Measurements from ENCODE around the gene SLIT3. TPM values are rescaled to one million over a fixed set of nuclear protein-coding genes. Genes with fewer than 3 reads are reported as not detected.
A peak's percentile ranks its signal among the peaks of the same experiment; 100 is the strongest.

SLIT3 gene
- total and polyA plus RNA-seq, 9 of the 15 experiments (the other 6 are each of a cell fraction or from before 2014, with no cell fraction given), result 0.01 to 0.04 TPM; not detected in 7

- 0% methylated on average over 2 of the region's 2 CpGs for WGBS (ENCODE audit: insufficient coverage, low coverage, missing lambda C conversion rate)
- TF ChIP-seq WHSC1 (IDR thresholded peaks at IDR 0.05; ENCODE audit: low read length) (no peak), ZNF316 (IDR thresholded peaks at IDR 0.05) (peak; percentile 51; the same call in 1 of the 2 replicates), ZNF263 (CRISPR knock-in tag; IDR thresholded peaks at IDR 0.05; ENCODE audit: borderline replicate concordance) (no peak), POLR2B (IDR thresholded peaks at IDR 0.05; ENCODE audit: low read depth, partially characterized antibody) (no peak)
- no peak for FAIRE-seq
- Histone ChIP-seq H3K36me3 (ENCODE audit: control insufficient read depth, insufficient read depth, low read length) (no peaks in the 10 kb centered on the region), H3K4me1 (replicated peaks in 1 of 2; ENCODE audit: control insufficient read depth in 2 of 2, insufficient read depth in 2 of 2, low read length in 2 of 2) (no peaks in the 10 kb centered on the region), H4K20me1 (replicated peaks; ENCODE audit: control insufficient read depth, insufficient read depth, low read length) (no peaks in the 10 kb centered on the region), H3K4me3 (no peak overlapping the region), H3K27me3 (ENCODE audit: control insufficient read depth in 2 of 2, insufficient read depth in 2 of 2, low read length in 2 of 2) (no peaks in the 10 kb centered on the region), H3K9me1 (ENCODE audit: control insufficient read depth, insufficient read depth, low read length) (no peaks in the 10 kb centered on the region), H3K4me2 (ENCODE audit: insufficient read depth, low read length) (no peak overlapping the region), H2AFZ (ENCODE audit: low read depth, low read length) (no peak overlapping the region), H3K79me2 (ENCODE audit: control insufficient read depth, insufficient read depth, low read length) (no peaks in the 10 kb centered on the region), H3K9ac (ENCODE audit: insufficient read depth in 1 of 2, low read depth in 2 of 2, low read length in 2 of 2) (no peak overlapping the region), H3K9me3 (replicated peaks; ENCODE audit: control insufficient read depth, insufficient read depth, low read depth, low read length) (no peaks in the 10 kb centered on the region), H3K27ac (ENCODE audit: extremely low read depth, low read depth, low read length) (no peak overlapping the region)
- POLR2A ChIA-PET, result interaction anchor here (0.9 kb wide), 1 partner anchor 36 kb away, joined by 3 read pairs; no protein-coding TSS in a partner anchor
- in situ Hi-C loops (cut with MboI) (no loop called here), intact Hi-C loops (cut with micrococcal nuclease) (no loop called here)
- no TSS peak for BruUV-seq (replicated peaks)
- no peak for DNase-seq (ENCODE audit: extremely low read depth in 1 of 4, low spot score in 3 of 4)
- ATAC-seq, result no peak
- CTCF ChIA-PET (ENCODE audit: low intra/inter-chr PET ratio), result no interaction called here
Measured at GRCh38 chr5:169154679-169155078, 146.3 kb downstream of the SLIT3 start.

- Histone ChIP-seq H3K27ac (ENCODE audit: extremely low read depth, low read depth, low read length) (no peak overlapping the region), H3K4me2 (ENCODE audit: insufficient read depth, low read length) (no peak overlapping the region), H3K4me1 (replicated peaks in 1 of 2; ENCODE audit: control insufficient read depth in 2 of 2, insufficient read depth in 2 of 2, low read length in 2 of 2) (no peaks in the 10 kb centered on the region), H3K36me3 (ENCODE audit: control insufficient read depth, insufficient read depth, low read length) (no peaks in the 10 kb centered on the region), H4K20me1 (replicated peaks; ENCODE audit: control insufficient read depth, insufficient read depth, low read length) (no peaks in the 10 kb centered on the region), H3K9ac (ENCODE audit: insufficient read depth in 1 of 2, low read depth in 2 of 2, low read length in 2 of 2) (no peak overlapping the region), H3K9me1 (ENCODE audit: control insufficient read depth, insufficient read depth, low read length) (no peaks in the 10 kb centered on the region), H3K4me3 (no peak overlapping the region), H3K79me2 (ENCODE audit: control insufficient read depth, insufficient read depth, low read length) (no peaks in the 10 kb centered on the region), H2AFZ (ENCODE audit: low read depth, low read length) (no peak overlapping the region), H3K9me3 (replicated peaks; ENCODE audit: control insufficient read depth, insufficient read depth, low read depth, low read length) (no peaks in the 10 kb centered on the region), H3K27me3 (ENCODE audit: control insufficient read depth in 2 of 2, insufficient read depth in 2 of 2, low read length in 2 of 2) (no peaks in the 10 kb centered on the region)
- no peak for FAIRE-seq
- intact Hi-C loops (cut with micrococcal nuclease), result no loop called here
- no peak for TF ChIP-seq HES1 (IDR thresholded peaks at IDR 0.05; ENCODE audit: low read depth)
- no peak for TF ChIP-seq TFE3 (CRISPR knock-in tag; IDR thresholded peaks at IDR 0.05)
- no peak for TF ChIP-seq ELF4 (CRISPR knock-in tag; IDR thresholded peaks at IDR 0.05)
- no peak for TF ChIP-seq RBM14 (IDR thresholded peaks at IDR 0.05; ENCODE audit: borderline replicate concordance, insufficient read depth, low read depth, low read length)
- TF ChIP-seq SOX6 (IDR thresholded peaks at IDR 0.05), result no peak
- TF ChIP-seq, protein P1, sequence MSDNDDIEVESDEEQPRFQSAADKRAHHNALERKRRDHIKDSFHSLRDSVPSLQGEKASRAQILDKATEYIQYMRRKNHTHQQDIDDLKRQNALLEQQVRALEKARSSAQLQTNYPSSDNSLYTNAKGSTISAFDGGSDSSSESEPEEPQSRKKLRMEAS (CRISPR knock-in tag; IDR thresholded peaks at IDR 0.05), result no peak
- ATAC-seq, result no peak
- WGBS (ENCODE audit: insufficient coverage, low coverage, missing lambda C conversion rate), result 0% methylated on average over 2 of the region's 2 CpGs
- ChIA-PET POLR2A (no interaction called here), CTCF (ENCODE audit: low intra/inter-chr PET ratio) (no interaction called here)
- no peak for DNase-seq (ENCODE audit: extremely low read depth in 1 of 4, low spot score in 3 of 4)
- BruUV-seq (replicated peaks), result no TSS peak
- in situ Hi-C loops (cut with MboI), result no loop called here
Measured at GRCh38 chr5:169153405-169153804, 147.5 kb downstream of the SLIT3 start.
